Activated T-cell treated with anti-CD3 and anti-CD28 coated beads, Interleukin-2, amount 50 U/mL, for 4 hours (primary cell): ENCODE measurements around the gene CACNA1B. TPM values are rescaled to one million over a fixed set of nuclear protein-coding genes. Genes with fewer than 3 reads are reported as not detected.

Experiments used
- ATAC-seq, 2 donors: fragments of 200-7000 bp; cut with Tn5 transposase; one replicate each; pipeline ENCODE4 v1.10.0; 2021
- DNase-seq: peaks from one replicate; pipeline ENCODE4 v3.0.0-alpha.2; 2020
- H3K27me3 Mint-ChIP-seq: one replicate; pipeline ENCODE4 v1.8.0; 2021; ENCODE audit warnings: low read depth, mixed read lengths
- H3K36me3 Mint-ChIP-seq: one replicate; pipeline ENCODE4 v1.8.0; 2022; ENCODE audit warnings: mixed read lengths; ENCODE audit not compliant: insufficient read depth
- H3K4me1 Mint-ChIP-seq: one replicate; pipeline ENCODE4 v1.8.0; 2021; ENCODE audit warnings: low read depth, mixed read lengths
- H3K4me3 Mint-ChIP-seq: one replicate; pipeline ENCODE4 v1.8.0; 2021; ENCODE audit warnings: mild to moderate bottlenecking, moderate library complexity, mixed read lengths
- H3K9me3 Mint-ChIP-seq: one replicate; pipeline ENCODE4 v1.8.0; 2021; ENCODE audit warnings: mixed read lengths
- total RNA-seq, 3 donors: library from RNA; stranded (reverse); gene quantifications; one replicate each; pipeline ENCODE4 v1.2.1, GENCODE V29; 2021

Gene CACNA1B
- total RNA-seq, 3 donors from 2014 or later, result 0.03 TPM; not detected in 2

GRCh38 chr9:138020120-138020794 is 142.7 kb downstream of the CACNA1B start:
- no peaks in the 10 kb centered on the region for H3K4me1 Mint-ChIP-seq
- no peak overlapping the region for H3K4me3 Mint-ChIP-seq
- H3K27me3 Mint-ChIP-seq, result peaks cover 24% of the 10 kb centered on the region
- H3K9me3 Mint-ChIP-seq, result no peaks in the 10 kb centered on the region
- DNase-seq (no peak), ATAC-seq (no peak)
- H3K36me3 Mint-ChIP-seq, result no peaks in the 10 kb centered on the region

- Mint-ChIP-seq H3K27me3 (peaks cover 24% of the 10 kb centered on the region), H3K4me3 (no peak overlapping the region), H3K4me1 (no peaks in the 10 kb centered on the region), H3K36me3 (no peaks in the 10 kb centered on the region), H3K9me3 (no peaks in the 10 kb centered on the region)
- ATAC-seq (no peak), DNase-seq (no peak)
These were observed 143.2 kb downstream of the CACNA1B start for GRCh38 chr9:138020795-138021182.

GRCh38 chr9:138021251-138022056 is 143.9 kb downstream of the CACNA1B start:
- H3K36me3 Mint-ChIP-seq, result no peaks in the 10 kb centered on the region
- H3K4me3 Mint-ChIP-seq, result no peak overlapping the region
- ATAC-seq (no peak), DNase-seq (no peak)
- H3K27me3 Mint-ChIP-seq, result peaks cover 26% of the 10 kb centered on the region
- no peaks in the 10 kb centered on the region for H3K9me3 Mint-ChIP-seq
- H3K4me1 Mint-ChIP-seq, result no peaks in the 10 kb centered on the region

GRCh38 chr9:138022121-138022741 is 144.6 kb downstream of the CACNA1B start:
- DNase-seq, result no peak
- no peaks in the 10 kb centered on the region for H3K36me3 Mint-ChIP-seq
- H3K27me3 Mint-ChIP-seq, result peaks cover 27% of the 10 kb centered on the region

GRCh38 chr9:138022756-138023393 is 145.3 kb downstream of the CACNA1B start:
- no peaks in the 10 kb centered on the region for H3K4me1 Mint-ChIP-seq
- no peak for DNase-seq
- no peaks in the 10 kb centered on the region for H3K9me3 Mint-ChIP-seq
- ATAC-seq, result peak in 1 of 2 donors; percentile 33
- no peaks in the 10 kb centered on the region for H3K36me3 Mint-ChIP-seq
- H3K27me3 Mint-ChIP-seq, result peaks cover 30% of the 10 kb centered on the region
- no peak overlapping the region for H3K4me3 Mint-ChIP-seq

More at GRCh38 chr9:138022121-138022741, 144.6 kb downstream of the CACNA1B start:
- H3K4me3 Mint-ChIP-seq, result no peak overlapping the region
- no peaks in the 10 kb centered on the region for H3K4me1 Mint-ChIP-seq
- peak; percentile 37 for ATAC-seq
- H3K9me3 Mint-ChIP-seq, result no peaks in the 10 kb centered on the region

- peaks cover 30% of the 10 kb centered on the region for H3K27me3 Mint-ChIP-seq
- H3K9me3 Mint-ChIP-seq, result no peaks in the 10 kb centered on the region
- H3K4me1 Mint-ChIP-seq, result no peaks in the 10 kb centered on the region
- ATAC-seq, result peak; percentile 53 to 64
- H3K36me3 Mint-ChIP-seq, result no peaks in the 10 kb centered on the region
- no peak overlapping the region for H3K4me3 Mint-ChIP-seq
- no peak for DNase-seq
These were observed 146.0 kb downstream of the CACNA1B start for GRCh38 chr9:138023394-138024124.

- H3K27me3 Mint-ChIP-seq, result peaks cover 30% of the 10 kb centered on the region
- ATAC-seq (no peak), DNase-seq (no peak)
- H3K9me3 Mint-ChIP-seq, result no peaks in the 10 kb centered on the region
- no peaks in the 10 kb centered on the region for H3K4me1 Mint-ChIP-seq
- no peak overlapping the region for H3K4me3 Mint-ChIP-seq
- H3K36me3 Mint-ChIP-seq, result no peaks in the 10 kb centered on the region
These were observed 146.5 kb downstream of the CACNA1B start for GRCh38 chr9:138024131-138024530.

- Mint-ChIP-seq H3K27me3 (peaks cover 31% of the 10 kb centered on the region), H3K36me3 (no peaks in the 10 kb centered on the region), H3K4me3 (no peak overlapping the region), H3K4me1 (no peaks in the 10 kb centered on the region), H3K9me3 (no peaks in the 10 kb centered on the region)
- DNase-seq (no peak), ATAC-seq (no peak)
These were observed 147.3 kb downstream of the CACNA1B start for GRCh38 chr9:138024831-138025291.

GRCh38 chr9:138025417-138025816 is 147.8 kb downstream of the CACNA1B start:
- no peaks in the 10 kb centered on the region for H3K4me1 Mint-ChIP-seq
- peaks cover 31% of the 10 kb centered on the region for H3K27me3 Mint-ChIP-seq
- no peaks in the 10 kb centered on the region for H3K36me3 Mint-ChIP-seq
- no peak overlapping the region for H3K4me3 Mint-ChIP-seq
- DNase-seq (no peak), ATAC-seq (no peak)
- no peaks in the 10 kb centered on the region for H3K9me3 Mint-ChIP-seq

- DNase-seq (no peak), ATAC-seq (no peak)
- Mint-ChIP-seq H3K36me3 (no peaks in the 10 kb centered on the region), H3K4me1 (no peaks in the 10 kb centered on the region), H3K27me3 (peaks cover 33% of the 10 kb centered on the region), H3K4me3 (no peak overlapping the region), H3K9me3 (no peaks in the 10 kb centered on the region)
These were observed 148.3 kb downstream of the CACNA1B start for GRCh38 chr9:138025908-138026307.

- DNase-seq (no peak), ATAC-seq (no peak)
- no peak overlapping the region for H3K4me3 Mint-ChIP-seq
- no peaks in the 10 kb centered on the region for H3K4me1 Mint-ChIP-seq
- H3K9me3 Mint-ChIP-seq, result peaks cover 10% of the 10 kb centered on the region
- H3K36me3 Mint-ChIP-seq, result no peaks in the 10 kb centered on the region
- H3K27me3 Mint-ChIP-seq, result peaks cover 46% of the 10 kb centered on the region
These were observed 151.0 kb downstream of the CACNA1B start for GRCh38 chr9:138028596-138028995.

- Mint-ChIP-seq H3K9me3 (peaks cover 10% of the 10 kb centered on the region), H3K36me3 (no peaks in the 10 kb centered on the region), H3K27me3 (peaks cover 51% of the 10 kb centered on the region), H3K4me1 (no peaks in the 10 kb centered on the region), H3K4me3 (no peak overlapping the region)
- no peak for ATAC-seq
- DNase-seq, result no peak
These were observed 153.6 kb downstream of the CACNA1B start for GRCh38 chr9:138031186-138031585.

GRCh38 chr9:138033950-138034349 is 156.4 kb downstream of the CACNA1B start:
- H3K4me3 Mint-ChIP-seq, result no peak overlapping the region
- no peaks in the 10 kb centered on the region for H3K4me1 Mint-ChIP-seq
- peaks cover 10% of the 10 kb centered on the region for H3K9me3 Mint-ChIP-seq
- H3K36me3 Mint-ChIP-seq, result no peaks in the 10 kb centered on the region
- peaks cover 52% of the 10 kb centered on the region for H3K27me3 Mint-ChIP-seq
- DNase-seq (no peak), ATAC-seq (no peak)

GRCh38 chr9:138037140-138037539 is 159.6 kb downstream of the CACNA1B start:
- H3K27me3 Mint-ChIP-seq, result peaks cover 36% of the 10 kb centered on the region
- H3K36me3 Mint-ChIP-seq, result no peaks in the 10 kb centered on the region
- H3K9me3 Mint-ChIP-seq, result peaks cover 10% of the 10 kb centered on the region
- no peak overlapping the region for H3K4me3 Mint-ChIP-seq
- DNase-seq, result no peak
- H3K4me1 Mint-ChIP-seq, result no peaks in the 10 kb centered on the region
- ATAC-seq, result no peak
